VCaP (cell line): ENCODE measurements around the gene KIF5A.

Experiments used
- H3K27ac ChIP-seq: fragments of 450-650 bp; 2 replicates; pipeline ENCODE4 v1.5.1; 2017
- TF ChIP-seq, protein P1 (sequence below): fragments of 450-650 bp; conservative IDR thresholded peaks from 2 replicates; pipeline ENCODE4 v1.5.1; 2017; ENCODE audit warnings: mild to moderate bottlenecking, moderate library complexity

The KIF5A gene

DNA sequence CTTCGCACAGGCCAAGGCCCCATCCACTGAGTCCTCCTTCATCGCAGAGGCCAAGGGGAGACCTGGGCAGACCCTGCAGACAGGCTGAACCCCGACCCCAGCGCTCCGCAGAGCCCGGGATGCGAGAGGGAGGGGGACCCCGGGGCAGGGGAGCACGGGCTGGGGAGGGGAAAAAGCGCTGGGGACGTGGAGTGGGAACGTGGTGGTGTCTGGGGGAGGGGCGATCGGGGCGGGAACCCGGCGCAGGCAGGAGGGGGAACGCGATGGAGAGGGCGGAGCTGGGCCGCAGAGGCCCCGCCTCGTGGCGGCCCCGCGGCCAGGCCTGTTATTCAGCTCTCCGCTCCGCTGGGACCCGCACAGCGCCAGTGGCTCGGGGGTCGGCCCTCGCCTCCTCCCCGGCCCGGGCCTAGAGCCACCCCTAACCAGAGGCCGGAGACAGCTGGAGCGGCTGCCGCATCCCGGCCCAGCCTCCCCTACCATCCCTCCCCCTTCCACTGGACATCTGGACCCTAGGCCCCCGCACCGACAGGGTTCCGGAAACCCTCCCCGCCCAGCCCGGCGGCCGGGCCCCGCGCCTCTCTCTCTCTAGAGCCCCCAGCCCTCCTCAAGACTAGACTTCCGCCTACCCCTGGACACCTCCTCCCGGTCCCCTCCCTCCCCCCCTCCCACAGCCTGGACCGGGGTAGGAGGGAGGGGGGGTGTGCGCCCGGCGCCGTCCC lies 61.4 kb downstream of the KIF5A start, which contains the start of gene ARHGEF25:
ARHGEF25 (plus strand) TSS at position 328 of the 719 bp plus-strand sequence. CDS start 460 bp downstream, outside the sequence.
- H3K27ac ChIP-seq, result peak within 1 kb of the TSS; percentile 79; the same call in 1 of the 2 replicates
- TF ChIP-seq, protein P1, sequence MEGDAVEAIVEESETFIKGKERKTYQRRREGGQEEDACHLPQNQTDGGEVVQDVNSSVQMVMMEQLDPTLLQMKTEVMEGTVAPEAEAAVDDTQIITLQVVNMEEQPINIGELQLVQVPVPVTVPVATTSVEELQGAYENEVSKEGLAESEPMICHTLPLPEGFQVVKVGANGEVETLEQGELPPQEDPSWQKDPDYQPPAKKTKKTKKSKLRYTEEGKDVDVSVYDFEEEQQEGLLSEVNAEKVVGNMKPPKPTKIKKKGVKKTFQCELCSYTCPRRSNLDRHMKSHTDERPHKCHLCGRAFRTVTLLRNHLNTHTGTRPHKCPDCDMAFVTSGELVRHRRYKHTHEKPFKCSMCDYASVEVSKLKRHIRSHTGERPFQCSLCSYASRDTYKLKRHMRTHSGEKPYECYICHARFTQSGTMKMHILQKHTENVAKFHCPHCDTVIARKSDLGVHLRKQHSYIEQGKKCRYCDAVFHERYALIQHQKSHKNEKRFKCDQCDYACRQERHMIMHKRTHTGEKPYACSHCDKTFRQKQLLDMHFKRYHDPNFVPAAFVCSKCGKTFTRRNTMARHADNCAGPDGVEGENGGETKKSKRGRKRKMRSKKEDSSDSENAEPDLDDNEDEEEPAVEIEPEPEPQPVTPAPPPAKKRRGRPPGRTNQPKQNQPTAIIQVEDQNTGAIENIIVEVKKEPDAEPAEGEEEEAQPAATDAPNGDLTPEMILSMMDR, result no peak

DNA sequence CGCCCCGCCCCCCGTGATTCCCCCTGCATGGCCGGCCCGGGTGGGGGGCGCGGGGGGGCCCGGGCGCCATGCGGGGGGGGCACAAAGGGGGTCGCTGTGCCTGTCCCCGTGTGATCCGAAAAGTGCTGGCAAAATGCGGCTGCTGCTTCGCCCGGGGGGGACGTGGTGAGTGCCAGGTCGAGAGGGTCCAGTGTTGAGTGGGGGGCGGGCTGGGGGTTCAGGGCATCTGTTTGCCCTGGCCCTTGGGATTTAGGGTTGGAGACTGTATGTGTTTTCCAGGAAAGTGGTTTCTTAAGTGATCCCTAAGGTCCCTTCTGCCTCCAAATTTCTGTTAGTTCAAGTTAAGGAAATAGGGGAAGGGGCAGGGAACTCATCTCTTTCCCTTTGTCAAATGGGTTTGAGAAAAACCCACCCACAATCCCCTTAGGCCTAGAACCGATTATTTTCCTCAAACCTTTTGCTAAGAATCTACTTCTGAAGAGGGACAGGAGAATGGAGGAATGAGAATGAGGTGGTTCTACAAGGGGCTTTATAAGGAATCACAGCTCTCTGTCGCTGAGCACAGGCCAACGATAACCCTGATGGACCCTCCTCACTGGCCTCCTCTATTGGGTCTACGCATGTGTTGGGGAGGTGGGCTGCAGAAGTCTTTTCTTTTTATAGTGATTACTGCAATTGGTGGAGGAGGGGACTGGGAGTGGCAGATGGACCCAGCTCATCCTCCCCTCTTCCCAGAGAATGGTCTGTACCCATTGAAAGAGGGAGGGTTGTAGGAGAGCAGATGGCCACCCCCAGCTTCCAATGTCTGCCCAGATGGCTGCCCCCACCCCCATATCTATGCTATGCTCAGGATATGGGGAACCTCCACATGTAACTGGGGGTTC lies 62.2 kb downstream of the KIF5A start:
- peak overlapping the region; percentile 79; the same call in 1 of the 2 replicates for H3K27ac ChIP-seq
- TF ChIP-seq, protein P1, result no peak

DNA sequence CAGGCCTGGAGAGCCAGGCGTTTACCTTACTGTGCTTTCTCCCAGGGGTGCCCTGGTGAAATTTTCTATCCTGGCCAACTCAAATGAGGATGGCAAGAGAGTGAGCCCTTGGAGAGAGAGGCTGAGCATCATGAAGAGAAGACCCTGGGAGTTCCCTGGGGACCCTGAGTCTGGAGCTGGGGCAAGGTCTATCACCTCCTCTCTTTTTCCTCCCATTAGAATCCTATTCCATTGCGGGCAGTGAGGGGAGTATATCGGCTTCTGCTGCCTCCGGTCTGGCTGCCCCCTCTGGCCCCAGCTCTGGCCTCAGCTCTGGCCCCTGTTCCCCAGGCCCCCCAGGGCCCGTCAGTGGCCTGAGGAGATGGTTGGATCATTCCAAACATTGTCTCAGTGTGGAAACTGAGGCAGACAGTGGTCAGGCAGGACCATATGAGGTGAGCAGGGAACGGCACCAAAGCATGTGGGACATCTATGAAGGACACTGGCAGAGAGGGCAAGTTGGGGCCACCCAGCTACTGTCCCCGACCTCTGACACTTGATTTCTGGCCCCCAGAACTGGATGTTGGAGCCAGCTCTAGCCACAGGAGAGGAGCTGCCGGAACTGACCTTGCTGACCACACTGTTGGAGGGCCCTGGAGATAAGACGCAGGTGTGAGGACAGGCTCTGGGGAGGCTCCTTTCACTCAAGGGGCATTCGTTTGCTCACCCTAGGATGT lies 63.0 kb downstream of the KIF5A start:
- TF ChIP-seq, protein P1, result no peak
- H3K27ac ChIP-seq, result no peak overlapping the region

DNA sequence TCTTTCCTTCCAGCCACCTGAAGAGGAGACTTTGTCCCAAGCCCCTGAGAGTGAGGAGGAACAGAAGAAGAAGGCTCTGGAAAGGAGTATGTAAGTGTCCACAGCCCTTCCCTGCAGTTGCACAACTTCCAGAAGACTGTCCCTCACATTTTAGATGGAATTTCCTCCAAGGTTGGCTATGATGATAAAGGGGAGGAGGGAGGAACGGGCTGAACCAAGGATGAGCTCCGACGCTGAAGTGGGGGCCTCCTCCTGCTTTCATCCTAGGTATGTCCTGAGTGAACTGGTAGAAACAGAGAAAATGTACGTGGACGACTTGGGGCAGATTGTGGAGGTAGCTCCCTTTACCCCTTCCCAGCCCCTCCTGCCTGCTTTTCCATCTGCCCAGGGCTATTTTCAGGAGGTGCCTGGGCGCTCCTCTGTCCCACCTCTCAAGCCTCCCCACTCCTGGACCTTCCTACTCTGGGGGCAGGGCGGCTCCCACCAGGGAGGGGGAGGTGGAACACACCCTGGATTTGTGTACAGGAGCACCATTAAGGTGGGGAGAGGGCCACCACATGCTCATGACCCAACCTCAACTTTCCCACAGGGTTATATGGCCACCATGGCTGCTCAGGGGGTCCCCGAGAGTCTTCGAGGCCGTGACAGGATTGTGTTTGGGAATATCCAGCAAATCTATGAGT lies 63.7 kb downstream of the KIF5A start:
- TF ChIP-seq, protein P1, result no peak
- H3K27ac ChIP-seq, result no peak overlapping the region

DNA sequence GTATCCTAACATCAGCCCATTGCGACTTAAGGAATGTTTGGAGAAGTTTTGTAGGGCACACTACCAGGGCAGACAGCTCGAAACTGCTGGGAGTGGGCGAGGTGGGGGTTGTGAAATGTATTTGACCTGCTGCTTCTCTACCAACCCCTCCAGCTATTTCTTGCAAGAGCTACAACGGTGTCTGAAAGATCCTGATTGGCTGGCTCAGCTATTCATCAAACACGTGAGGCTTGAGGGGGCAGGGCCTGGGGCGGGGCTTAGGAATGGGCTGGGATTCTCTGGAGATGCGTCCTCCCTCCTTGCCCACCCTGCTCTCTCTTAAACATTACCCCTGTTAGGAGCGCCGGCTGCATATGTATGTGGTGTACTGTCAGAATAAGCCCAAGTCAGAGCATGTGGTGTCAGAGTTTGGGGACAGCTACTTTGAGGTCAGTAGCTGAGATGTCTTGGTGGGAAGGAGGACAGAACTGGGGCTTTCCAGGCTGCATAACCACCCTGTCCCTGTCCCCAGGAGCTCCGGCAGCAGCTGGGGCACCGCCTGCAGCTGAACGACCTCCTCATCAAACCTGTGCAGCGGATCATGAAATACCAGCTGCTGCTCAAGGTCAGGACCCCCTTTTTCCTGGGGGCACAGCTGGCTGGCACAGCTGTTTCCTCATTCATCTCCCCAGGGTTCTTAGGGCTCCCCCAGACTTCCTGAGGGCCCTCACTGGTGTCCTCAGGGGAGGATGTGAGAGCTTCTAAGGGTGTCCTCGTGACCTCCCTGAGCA lies 64.5 kb downstream of the KIF5A start:
- TF ChIP-seq, protein P1, result no peak
- H3K27ac ChIP-seq, result no peak overlapping the region

DNA sequence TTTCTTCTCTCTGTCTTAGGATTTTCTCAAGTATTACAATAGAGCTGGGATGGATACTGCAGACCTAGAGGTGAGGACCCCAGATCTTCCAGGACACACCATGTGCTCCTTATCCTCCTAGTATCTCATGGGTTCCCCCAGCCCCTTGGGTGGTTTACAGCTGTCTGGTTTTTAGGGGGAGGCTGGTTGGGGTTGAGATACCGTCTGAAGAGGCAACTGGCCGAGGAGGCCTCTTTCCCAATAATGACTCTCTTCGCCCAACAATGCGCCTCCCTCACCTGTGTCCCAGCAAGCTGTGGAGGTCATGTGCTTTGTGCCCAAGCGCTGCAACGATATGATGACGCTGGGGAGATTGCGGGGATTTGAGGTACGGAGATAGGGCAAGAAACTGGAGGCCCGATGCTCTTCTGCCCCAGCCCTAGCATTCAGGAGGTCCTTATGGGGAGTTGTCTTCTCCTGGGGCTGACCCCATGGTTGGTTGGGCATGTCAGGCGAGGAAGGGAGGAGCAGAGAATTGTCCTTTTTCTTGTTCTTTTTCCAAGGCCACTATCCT lies 65.2 kb downstream of the KIF5A start:
- TF ChIP-seq, protein P1, result no peak
- H3K27ac ChIP-seq, result no peak overlapping the region
